GM12878 (cell line): ENCODE measurements around the gene IER3. TPM values are rescaled to one million over a fixed set of nuclear protein-coding genes. Genes with fewer than 3 reads are reported as not detected.

Experiments used
- ATAC-seq: fragments of 200-7000 bp; cut with Tn5 transposase; 3 replicates; pipeline ENCODE4 v1.9.1; 2020; ENCODE audit warnings: mild to moderate bottlenecking, moderate library complexity
- BruUV-seq: library from RNA; stranded (reverse); fragments of 400-500 nt; replicated peaks from 2 replicates; lab custom pipeline; 2021; lab: Mats Ljungman, UMichigan
- CTCF ChIA-PET: fragments of 300-600 bp; sonication (Branson Sonifier 250); formaldehyde crosslinking; extraction: SDS; loops from one replicate; lab custom pipeline; 2021; ENCODE audit warnings: inconsistent platforms; lab: Yijun Ruan, JAX
- POLR2A ChIA-PET: fragments of 350-600 bp; formaldehyde crosslinking; extraction: SDS; loops from one replicate; lab custom pipeline; 2021; ENCODE audit warnings: inconsistent platforms; lab: Charles Lee
- RAD21 ChIA-PET: fragments of 300-600 bp; sonication (Branson Sonifier 250); formaldehyde crosslinking; loops from one replicate; lab custom pipeline; 2023; ENCODE audit warnings: antibody characterized with exemption; ENCODE audit not compliant: unreplicated experiment; lab: Charles Lee
- SMC1A ChIA-PET: fragments of 300-600 bp; sonication (Branson Sonifier 250); formaldehyde crosslinking; loops from one replicate; lab custom pipeline; 2023; ENCODE audit not compliant: unreplicated experiment, uncharacterized antibody; lab: Charles Lee
- DNase-seq: peaks from one replicate; pipeline ENCODE4 v3.0.0-alpha.2; 2011; ENCODE audit warnings: low read depth, low spot score
- FAIRE-seq: peaks from 3 replicates; lab custom pipeline; 2011; peaks lifted over from hg19 to GRCh38; lab: Jason Lieb, UNC
- H2AFZ ChIP-seq: 2 replicates; pipeline ENCODE4 v1.6.0; 2011; ENCODE audit warnings: low read depth, low read length, control low read depth; ENCODE audit not compliant: control insufficient read depth
- H3K27ac ChIP-seq: 2 replicates; pipeline ENCODE4 v1.5.1; 2011; ENCODE audit warnings: control low read depth; ENCODE audit not compliant: control insufficient read depth, insufficient read depth
- H3K27me3 ChIP-seq, 2 experiments: replicated peaks in 1 of 2; 2 replicates each; pipeline versions ENCODE4 v1.6.0 to v1.6.1; 2011; ENCODE audit warnings: low read length in 1 of 2; ENCODE audit not compliant: control insufficient read depth in 2 of 2, insufficient read depth in 2 of 2
- H3K36me3 ChIP-seq, 2 experiments: 2 replicates each; pipeline ENCODE4 v1.5.1; 2011; ENCODE audit warnings: low read length in 1 of 2; ENCODE audit not compliant: control insufficient read depth in 2 of 2, insufficient read depth in 2 of 2
- H3K4me1 ChIP-seq: 2 replicates; pipeline ENCODE4 v1.6.1; 2011; ENCODE audit warnings: mild to moderate bottlenecking, low read length, moderate library complexity, mixed read lengths; ENCODE audit not compliant: control insufficient read depth, insufficient read depth
- H3K4me2 ChIP-seq: 2 replicates; pipeline ENCODE4 v1.6.0; 2011; ENCODE audit warnings: control low read depth; ENCODE audit not compliant: control insufficient read depth, insufficient read depth
- H3K4me3 ChIP-seq: fragments of 200-600 bp; sonication (generic); 2 replicates; pipeline ENCODE4 v1.5.1; 2016
- H3K79me2 ChIP-seq: 2 replicates; pipeline ENCODE4 v1.6.0; 2011; ENCODE audit warnings: low read length; ENCODE audit not compliant: control insufficient read depth, insufficient read depth
- H3K9ac ChIP-seq: 2 replicates; pipeline ENCODE4 v1.8.0; 2011; ENCODE audit warnings: low read length, control low read depth, mixed read lengths; ENCODE audit not compliant: control insufficient read depth, insufficient read depth
- H3K9me3 ChIP-seq: replicated peaks from 3 replicates; pipeline ENCODE4 v1.5.1; 2011; ENCODE audit warnings: mild to moderate bottlenecking, low read length; ENCODE audit not compliant: control insufficient read depth, insufficient read depth
- H4K20me1 ChIP-seq: 2 replicates; pipeline ENCODE4 v1.6.0; 2011; ENCODE audit not compliant: control insufficient read depth, insufficient read depth
- CBX3 ChIP-seq: fragments of 200-600 bp; sonication (generic); IDR thresholded peaks from 2 replicates; pipeline ENCODE4 v1.6.1; 2016; ENCODE audit warnings: low read depth, borderline replicate concordance
- CBX5 ChIP-seq: sonication (generic); IDR thresholded peaks from 2 replicates; pipeline ENCODE4 v1.6.1; 2016; ENCODE audit warnings: low read depth, moderate library complexity, mild to moderate bottlenecking, inconsistent platforms
- IRF3 ChIP-seq: fragments of 450-650 bp; IDR thresholded peaks from 2 replicates; pipeline ENCODE4 v1.6.1; 2014; ENCODE audit warnings: mild to moderate bottlenecking
- LARP7 ChIP-seq: fragments of 450-650 bp; IDR thresholded peaks from 2 replicates; pipeline ENCODE4 v1.6.1; 2017; ENCODE audit warnings: mild to moderate bottlenecking
- NFXL1 ChIP-seq: fragments of 450-650 bp; IDR thresholded peaks from 2 replicates; pipeline ENCODE4 v1.6.1; 2017; ENCODE audit warnings: antibody characterized with exemption, mild to moderate bottlenecking, borderline replicate concordance
- NR2F1 ChIP-seq: fragments of 450-650 bp; conservative IDR thresholded peaks from 2 replicates; pipeline ENCODE4 v1.6.1; 2017; ENCODE audit warnings: mild to moderate bottlenecking
- POLR2AphosphoS5 ChIP-seq: IDR thresholded peaks from 2 replicates; pipeline ENCODE4 v1.6.1; 2011; ENCODE audit warnings: mild to moderate bottlenecking, low read length, inconsistent platforms
- STAT1 ChIP-seq: fragments of 450-650 bp; conservative IDR thresholded peaks from 2 replicates; pipeline ENCODE4 v1.6.1; 2014; ENCODE audit warnings: antibody characterized with exemption, mild to moderate bottlenecking
- TAF1 ChIP-seq: IDR thresholded peaks from 2 replicates; pipeline ENCODE4 v1.6.1; 2011; ENCODE audit warnings: mild to moderate bottlenecking, low read depth, low read length, borderline replicate concordance
- TCF12 ChIP-seq: IDR thresholded peaks from 2 replicates; pipeline ENCODE4 v1.6.1; 2011; ENCODE audit warnings: low read depth, mild to moderate bottlenecking, low read length
- ZBTB4 ChIP-seq: fragments of 450-650 bp; formaldehyde crosslinking; IDR thresholded peaks from 2 replicates; pipeline ENCODE4 v1.4.0; 2022; ENCODE audit warnings: mild to moderate bottlenecking, moderate library complexity
- WGBS: methylation state at CpG from one replicate; pipeline ENCODE4 v1.1.6; 2016; ENCODE audit warnings: low lambda C conversion rate; ENCODE audit not compliant: insufficient replicate concordance, insufficient coverage; ENCODE audit errors: missing lambda C conversion rate; 5-methylcytosine and 5-hydroxymethylcytosine counted together
- in situ Hi-C: fragments of 300-500 bp; cut with MboI; formaldehyde crosslinking; loops from 9 replicates; pipeline ENCODE4 v1.14.3; 2018; ENCODE audit warnings: mixed read lengths
- intact Hi-C: fragments of 100-400 bp; cut with micrococcal nuclease; formaldehyde crosslinking; loops from one replicate; pipeline ENCODE4 v1.14.2; 2022; ENCODE audit not compliant: unreplicated experiment
- polyA plus RNA-seq, 11 experiments: library from polyadenylated mRNA; depleted of rRNA in 4 of 11; unstranded in 6 of 11; stranded (reverse) in 5 of 11; fragments of >200 nt; fragmentation: Nextera tagmentation in 4 of 11; fragmentation: Illumina TruSeq in 1 of 11; extraction: Ambion mirVana in 4 of 11; extraction: Trizol in 1 of 11; gene quantifications; 1 replicate in 1 of 11; 2 replicates in 10 of 11; pipeline versions ENCODE4 v1.2.1 to v1.2.3, GENCODE V29; 2011 to 2016; ENCODE audit warnings: inconsistent platforms in 2 of 11, missing spikeins in 2 of 11, low read depth in 1 of 11
- total RNA-seq, 4 experiments: library from RNA; depleted of rRNA in 3 of 4; stranded (reverse); fragments of >200 nt in 3 of 4; fragmentation: Illumina TruSeq in 1 of 4; extraction: Trizol in 1 of 4; gene quantifications; 2 replicates each; pipeline versions ENCODE4 v1.2.1 to v1.2.3, GENCODE V29; 2013 to 2021
- TF ChIP-seq, protein P1 (sequence below): IDR thresholded peaks from 2 replicates; pipeline ENCODE4 v1.6.1; 2012; ENCODE audit warnings: improper control_type of control experiment, low read depth, low read length; ENCODE audit not compliant: insufficient replicate concordance

Gene IER3
- total and polyA plus RNA-seq, 10 of the 15 experiments (the other 5 are each of a cell fraction or from before 2014, with no cell fraction given), result 1.9 to 100 (median 32.3) TPM

DNA sequence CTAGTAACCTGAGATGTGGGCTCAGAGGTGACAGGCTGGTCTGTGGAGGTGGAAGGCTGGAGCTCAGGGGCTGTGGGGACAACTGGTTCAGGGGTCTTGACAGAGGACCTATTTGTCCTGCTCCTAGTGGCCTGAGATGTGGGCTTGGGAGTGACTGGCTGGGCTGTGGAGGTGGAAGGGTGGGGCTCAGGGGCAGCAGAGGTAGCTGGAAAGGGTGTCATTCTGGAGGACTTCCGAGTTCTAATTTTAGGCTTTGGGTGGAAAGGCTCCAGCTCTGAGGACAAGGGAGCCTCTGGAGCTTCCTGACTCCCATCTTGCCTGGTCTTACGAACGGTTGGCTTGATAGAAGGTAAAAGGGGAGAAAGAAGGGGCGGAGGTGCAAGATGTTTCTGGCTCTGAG, 38.7 kb downstream of the IER3 start (continued):
- TF ChIP-seq, protein P1, sequence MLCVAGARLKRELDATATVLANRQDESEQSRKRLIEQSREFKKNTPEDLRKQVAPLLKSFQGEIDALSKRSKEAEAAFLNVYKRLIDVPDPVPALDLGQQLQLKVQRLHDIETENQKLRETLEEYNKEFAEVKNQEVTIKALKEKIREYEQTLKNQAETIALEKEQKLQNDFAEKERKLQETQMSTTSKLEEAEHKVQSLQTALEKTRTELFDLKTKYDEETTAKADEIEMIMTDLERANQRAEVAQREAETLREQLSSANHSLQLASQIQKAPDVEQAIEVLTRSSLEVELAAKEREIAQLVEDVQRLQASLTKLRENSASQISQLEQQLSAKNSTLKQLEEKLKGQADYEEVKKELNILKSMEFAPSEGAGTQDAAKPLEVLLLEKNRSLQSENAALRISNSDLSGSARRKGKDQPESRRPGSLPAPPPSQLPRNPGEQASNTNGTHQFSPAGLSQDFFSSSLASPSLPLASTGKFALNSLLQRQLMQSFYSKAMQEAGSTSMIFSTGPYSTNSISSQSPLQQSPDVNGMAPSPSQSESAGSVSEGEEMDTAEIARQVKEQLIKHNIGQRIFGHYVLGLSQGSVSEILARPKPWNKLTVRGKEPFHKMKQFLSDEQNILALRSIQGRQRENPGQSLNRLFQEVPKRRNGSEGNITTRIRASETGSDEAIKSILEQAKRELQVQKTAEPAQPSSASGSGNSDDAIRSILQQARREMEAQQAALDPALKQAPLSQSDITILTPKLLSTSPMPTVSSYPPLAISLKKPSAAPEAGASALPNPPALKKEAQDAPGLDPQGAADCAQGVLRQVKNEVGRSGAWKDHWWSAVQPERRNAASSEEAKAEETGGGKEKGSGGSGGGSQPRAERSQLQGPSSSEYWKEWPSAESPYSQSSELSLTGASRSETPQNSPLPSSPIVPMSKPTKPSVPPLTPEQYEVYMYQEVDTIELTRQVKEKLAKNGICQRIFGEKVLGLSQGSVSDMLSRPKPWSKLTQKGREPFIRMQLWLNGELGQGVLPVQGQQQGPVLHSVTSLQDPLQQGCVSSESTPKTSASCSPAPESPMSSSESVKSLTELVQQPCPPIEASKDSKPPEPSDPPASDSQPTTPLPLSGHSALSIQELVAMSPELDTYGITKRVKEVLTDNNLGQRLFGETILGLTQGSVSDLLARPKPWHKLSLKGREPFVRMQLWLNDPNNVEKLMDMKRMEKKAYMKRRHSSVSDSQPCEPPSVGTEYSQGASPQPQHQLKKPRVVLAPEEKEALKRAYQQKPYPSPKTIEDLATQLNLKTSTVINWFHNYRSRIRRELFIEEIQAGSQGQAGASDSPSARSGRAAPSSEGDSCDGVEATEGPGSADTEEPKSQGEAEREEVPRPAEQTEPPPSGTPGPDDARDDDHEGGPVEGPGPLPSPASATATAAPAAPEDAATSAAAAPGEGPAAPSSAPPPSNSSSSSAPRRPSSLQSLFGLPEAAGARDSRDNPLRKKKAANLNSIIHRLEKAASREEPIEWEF, result no peak
- TF ChIP-seq IRF3 (no peak), CBX3 (no peak), LARP7 (no peak), TCF12 (no peak)
- TF ChIP-seq, all 136 proteins: peak for 0

GRCh38 chr6:30703821-30704220, 40.5 kb downstream of the IER3 start:
- DNase-seq (no peak), ATAC-seq (no peak), FAIRE-seq (no peak)
- no peaks in the 10 kb centered on the region for H4K20me1 ChIP-seq
- in situ Hi-C loops, result no loop called here
- no peak overlapping the region for H3K9ac ChIP-seq
- H3K9me3 ChIP-seq, result no peaks in the 10 kb centered on the region
- peaks cover 2 to 18% of the 10 kb centered on the region in 2 experiments for H3K36me3 ChIP-seq
- H3K4me1 ChIP-seq, result 0 out of 2 replicates have a peak, but pooled peaks cover 6% of the 10 kb centered on the region
- intact Hi-C loops, result no loop called here
- POLR2A ChIA-PET, result interaction anchor here (0.5 to 2.1 kb wide), 4 partner anchors 9 to 334 kb away, joined by 3 to 9 read pairs (median 4); partner anchors contain the start of gene NRM
- WGBS, result 96% methylated on average over 4 of the region's 4 CpGs
- H3K27me3 ChIP-seq, result no peaks in the 10 kb centered on the region
- RAD21 ChIA-PET, result interaction anchor here (1.5 kb wide), 1 partner anchor 8 kb away, joined by 3 read pairs; no protein-coding TSS in a partner anchor
- no peak overlapping the region for H3K27ac ChIP-seq
- CTCF ChIA-PET, result interaction anchor here (0.7 to 3.0 kb wide), 4 partner anchors 11 to 162 kb away, joined by 3 to 7 read pairs (median 3); partner anchors contain the start of gene NRM
- SMC1A ChIA-PET, result interaction anchor here (0.9 to 1.6 kb wide), 3 partner anchors 9 to 12 kb away, joined by 3 read pairs; no protein-coding TSS in a partner anchor
- no peaks in the 10 kb centered on the region for H3K79me2 ChIP-seq
- no TSS peak for BruUV-seq
- no peak overlapping the region for H2AFZ ChIP-seq
- no peak overlapping the region for H3K4me3 ChIP-seq
- H3K4me2 ChIP-seq, result no peak overlapping the region
- TF ChIP-seq ZBTB4 (CRISPR knock-in tag) (no peak), POLR2AphosphoS5 (no peak), STAT1 (no peak), IRF3 (no peak), NFXL1 (no peak), CBX5 (no peak), TAF1 (no peak), NR2F1 (no peak)
